Frontal cortex (tissue), 4 donors: ENCODE results near the gene RBKS. TPM values are rescaled to one million over a fixed set of nuclear protein-coding genes. Genes with fewer than 3 reads are reported as not detected.
"Not testable (repeated sequence)": the region's sequence is repeated elsewhere in the genome, so short reads cannot be mapped to it uniquely, and the experiment has no call there.

Experiments
- DNase-seq, 2 donors: peaks; one replicate each; pipeline ENCODE4 v3.0.0; 2012; ENCODE audit warnings: low spot score in 2 of 2
- FAIRE-seq: peaks from 2 replicates; lab custom pipeline; 2012; peaks lifted over from hg19 to GRCh38; lab: Jason Lieb, UNC
- total RNA-seq: library from RNA; depleted of rRNA; stranded (reverse); fragments of >200 nt; gene quantifications from one replicate; pipeline ENCODE4 v1.2.3, GENCODE V29; 2014
- donor health status: control.
- donor health status: control.
- donor health status: control.

RBKS gene
- total RNA-seq, 1 donor from 2014 or later: 3.7 TPM

- not testable (repeated sequence) for FAIRE-seq, DNase-seq
Measured at GRCh38 chr2:27881815-27882583, 8.2 kb downstream of the RBKS start.

DNA sequence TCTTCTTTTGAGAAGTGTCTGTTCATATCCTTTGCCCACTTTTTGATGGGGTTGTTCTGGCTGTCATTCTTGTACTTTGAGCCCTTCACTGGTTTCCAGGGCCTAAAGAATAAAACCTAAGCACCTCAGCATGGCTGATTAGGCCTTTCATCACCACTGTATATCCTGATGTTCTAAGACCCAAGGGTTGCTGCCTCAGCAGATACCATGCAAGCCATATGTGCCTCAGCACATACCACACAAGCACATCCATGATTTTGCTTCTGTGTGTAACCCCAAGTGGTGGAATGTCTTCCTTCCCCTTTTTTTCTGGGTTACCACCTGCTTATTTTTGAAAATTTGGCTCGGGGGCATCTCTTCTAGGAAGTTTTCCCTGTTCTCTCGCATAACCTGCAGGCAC is 11.4 kb downstream of the RBKS start:
- no peak for FAIRE-seq
- DNase-seq: no peak

GRCh38 chr2:27875089-27875881 is 14.9 kb downstream of the RBKS start:
- DNase-seq (no peak), FAIRE-seq (no peak)

DNA sequence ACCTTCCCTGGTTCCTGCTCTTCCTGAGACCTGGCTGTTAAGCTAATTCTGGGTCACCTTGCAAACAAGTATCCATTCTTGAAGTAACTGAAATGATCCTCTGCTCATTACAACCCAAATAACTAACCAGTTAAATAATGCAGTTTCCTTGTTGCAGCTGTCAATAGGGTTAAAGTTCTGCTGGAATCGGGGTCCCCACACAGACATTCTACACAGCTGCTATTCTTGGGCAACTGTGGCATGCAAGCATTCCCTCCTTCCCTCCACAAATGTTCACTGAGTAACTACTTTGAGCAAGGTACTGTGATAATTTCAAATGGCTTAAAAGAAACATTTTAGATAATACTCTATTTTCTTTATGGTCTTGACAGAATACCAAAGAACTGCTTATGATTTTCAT is 17.1 kb downstream of the RBKS start:
- no peak for DNase-seq
- FAIRE-seq: no peak

DNA sequence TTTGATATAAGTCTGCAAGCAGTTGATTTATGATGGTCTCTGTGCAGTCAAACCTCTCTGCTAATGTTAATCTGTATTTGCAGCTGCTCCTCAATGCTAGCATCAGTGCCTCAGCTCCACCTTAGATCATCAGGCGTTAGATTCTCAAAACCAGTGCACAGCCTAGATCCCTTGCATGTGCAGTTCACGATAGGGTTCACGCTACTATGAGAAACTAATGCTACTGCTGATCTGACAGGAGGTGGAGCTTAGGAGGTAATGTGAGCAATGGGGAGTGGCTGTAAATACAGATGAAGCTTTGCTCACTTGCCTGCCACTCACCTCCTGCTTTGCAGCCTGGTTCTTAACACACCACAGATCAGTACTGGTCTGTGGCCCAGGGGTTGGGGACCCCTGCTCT is 18.4 kb downstream of the RBKS start:
- DNase-seq (no peak), FAIRE-seq (no peak)

DNA sequence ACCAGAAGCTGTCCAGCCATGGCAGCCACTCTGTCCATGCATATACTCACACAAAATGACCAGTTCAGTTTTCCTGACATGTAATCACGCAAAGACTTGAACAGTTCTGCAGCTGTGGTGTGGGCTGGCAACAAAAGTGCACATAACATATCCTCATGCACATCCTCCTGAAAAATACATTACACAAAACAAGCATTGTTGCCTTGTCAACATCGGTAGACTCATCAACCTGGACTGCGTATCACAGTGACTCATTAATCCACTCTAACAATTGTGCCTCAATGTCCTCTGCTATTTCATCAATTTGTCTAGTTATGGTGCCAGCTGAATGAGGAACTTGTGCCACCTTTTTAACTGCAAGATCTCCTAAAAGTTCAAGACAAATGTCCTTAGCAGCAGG is 19.5 kb downstream of the RBKS start:
- DNase-seq: no peak
- FAIRE-seq: no peak

- DNase-seq (no peak), FAIRE-seq (no peak)
Measured at GRCh38 chr2:27869763-27870162, 20.4 kb downstream of the RBKS start.

DNA sequence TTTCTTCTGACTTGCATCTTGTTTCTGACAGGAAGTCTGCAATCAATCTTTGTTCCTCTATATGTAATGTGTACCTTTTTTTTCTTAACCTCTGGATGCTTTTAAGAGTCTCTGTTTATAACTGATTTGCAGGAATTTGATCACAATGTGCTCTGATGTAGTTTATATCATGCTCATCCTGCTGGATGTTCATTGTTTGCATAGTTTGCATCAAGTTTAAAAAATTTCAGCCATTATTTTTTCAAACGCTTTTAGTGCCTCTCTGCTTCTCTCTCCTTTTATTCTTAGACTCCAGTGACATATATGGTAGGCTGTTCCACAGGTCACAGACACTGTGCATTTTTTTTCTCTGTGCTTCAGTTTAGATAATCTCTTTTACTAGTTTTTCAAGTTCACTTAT is 23.9 kb downstream of the RBKS start:
- DNase-seq (no peak), FAIRE-seq (no peak)

GRCh38 chr2:27863955-27864354 is 26.2 kb downstream of the RBKS start:
- not testable (repeated sequence) for FAIRE-seq, DNase-seq

DNA sequence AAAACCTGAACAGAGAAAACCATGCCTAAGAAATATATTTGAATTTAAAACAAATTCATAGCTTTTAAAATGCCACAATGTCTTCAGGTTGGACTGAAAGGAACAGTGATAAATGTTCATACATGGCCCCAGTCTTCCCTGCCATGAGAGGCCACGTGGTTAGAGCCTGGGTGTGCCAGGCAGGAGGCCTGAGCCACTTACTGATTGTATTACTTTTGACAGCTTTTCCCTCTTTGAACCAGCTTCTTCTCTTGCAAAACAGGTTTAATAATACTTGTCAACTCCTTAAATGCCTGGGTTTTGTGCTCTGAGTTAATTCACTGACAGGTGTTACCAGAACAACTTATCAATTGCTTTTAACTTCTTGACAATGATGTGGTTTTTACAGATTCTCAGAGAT is 27.0 kb downstream of the RBKS start:
- FAIRE-seq (no peak), DNase-seq (no peak)

DNA sequence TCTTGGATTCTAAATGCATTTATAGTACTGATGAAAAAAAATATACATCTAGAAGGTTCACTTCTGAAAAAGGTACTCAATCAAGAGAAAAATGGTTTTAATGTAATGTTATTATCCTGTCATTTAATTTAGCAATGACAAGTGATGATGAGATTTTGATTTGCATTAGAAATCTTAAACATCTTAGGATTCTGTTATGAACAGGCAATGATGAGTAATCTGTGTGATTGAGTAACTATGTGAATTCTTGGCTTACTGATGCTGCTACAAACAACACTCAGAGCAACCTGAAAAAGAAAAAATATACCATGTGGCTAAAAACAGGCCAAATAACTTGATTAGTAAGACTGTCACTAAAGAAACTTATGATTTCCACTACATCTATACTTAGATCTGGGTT is 30.1 kb downstream of the RBKS start:
- DNase-seq (no peak), FAIRE-seq (no peak)

DNA sequence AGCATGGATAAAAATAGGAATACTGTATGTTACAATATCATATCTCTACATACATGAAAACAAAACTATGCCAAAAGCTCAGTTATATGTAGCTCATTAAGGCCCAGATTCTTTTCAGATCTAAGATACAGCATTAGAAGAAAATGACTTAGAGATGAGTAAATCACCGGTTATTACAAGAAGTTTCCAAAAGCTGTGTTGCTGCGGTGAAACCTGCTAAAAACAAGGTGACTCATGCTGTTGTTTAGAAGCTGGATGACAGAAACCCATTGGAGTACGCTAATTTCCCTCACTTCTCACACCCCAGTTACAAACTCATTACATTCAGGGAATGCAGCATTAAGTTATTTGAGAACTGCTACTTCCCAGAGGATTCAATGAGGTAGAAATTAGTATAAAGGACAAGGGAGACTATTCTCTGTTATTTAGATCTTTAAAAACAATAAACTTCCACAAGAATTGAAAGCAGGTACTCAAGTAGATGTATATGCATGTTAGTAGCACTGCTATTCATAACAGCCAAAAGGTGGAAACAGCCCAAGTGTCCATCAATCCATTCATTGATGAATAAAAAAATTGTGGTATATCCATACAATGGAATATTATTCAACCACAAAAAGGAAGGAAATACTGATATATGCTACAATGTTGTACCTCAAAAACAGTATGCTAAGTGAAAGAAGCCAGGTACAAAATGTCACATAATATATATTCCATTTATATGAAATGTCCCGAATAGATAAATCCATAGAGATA is 32.6 kb downstream of the RBKS start:
- no peak for DNase-seq
- FAIRE-seq: no peak

GRCh38 chr2:27856956-27857355 is 33.2 kb downstream of the RBKS start:
- DNase-seq (no peak), FAIRE-seq (no peak)

DNA sequence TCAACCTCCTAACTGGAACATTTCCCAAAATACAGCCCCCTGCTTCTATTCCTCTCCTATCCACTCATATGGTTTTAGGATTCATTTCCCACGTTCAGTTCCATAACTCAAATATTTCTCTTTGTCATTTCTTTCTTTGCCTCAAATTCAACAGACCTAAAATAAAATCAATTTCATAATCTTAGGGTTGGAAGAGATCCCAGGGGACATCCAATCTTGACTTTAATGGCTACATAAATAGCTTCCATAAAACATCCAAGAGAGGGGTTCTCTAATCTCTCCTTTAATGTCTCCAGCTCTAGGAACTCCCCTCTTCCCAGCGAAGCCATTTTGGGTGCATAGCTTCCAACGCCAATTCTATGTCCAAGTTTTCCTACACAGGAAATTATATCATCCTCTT is 33.8 kb downstream of the RBKS start:
- DNase-seq (no peak), FAIRE-seq (no peak)

DNA sequence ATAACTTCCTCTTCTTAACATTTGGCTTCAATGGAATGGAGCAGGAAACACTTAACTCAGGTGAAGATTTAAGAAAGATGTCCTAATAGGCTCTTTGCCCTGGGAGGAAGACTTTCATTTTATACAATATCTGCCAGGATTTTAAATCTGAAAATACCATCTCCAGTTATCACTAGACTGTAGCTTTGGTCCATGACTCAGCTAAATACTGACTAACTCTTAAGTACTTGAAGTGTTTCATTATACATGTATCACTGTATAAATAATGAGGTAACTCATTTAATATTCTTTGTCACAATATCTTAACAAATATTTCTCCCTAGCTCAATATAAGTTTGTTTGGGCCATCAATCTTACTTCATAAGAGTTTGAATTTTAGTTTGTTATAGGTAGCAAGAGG is 34.7 kb downstream of the RBKS start:
- no peak for DNase-seq
- no peak for FAIRE-seq

DNA sequence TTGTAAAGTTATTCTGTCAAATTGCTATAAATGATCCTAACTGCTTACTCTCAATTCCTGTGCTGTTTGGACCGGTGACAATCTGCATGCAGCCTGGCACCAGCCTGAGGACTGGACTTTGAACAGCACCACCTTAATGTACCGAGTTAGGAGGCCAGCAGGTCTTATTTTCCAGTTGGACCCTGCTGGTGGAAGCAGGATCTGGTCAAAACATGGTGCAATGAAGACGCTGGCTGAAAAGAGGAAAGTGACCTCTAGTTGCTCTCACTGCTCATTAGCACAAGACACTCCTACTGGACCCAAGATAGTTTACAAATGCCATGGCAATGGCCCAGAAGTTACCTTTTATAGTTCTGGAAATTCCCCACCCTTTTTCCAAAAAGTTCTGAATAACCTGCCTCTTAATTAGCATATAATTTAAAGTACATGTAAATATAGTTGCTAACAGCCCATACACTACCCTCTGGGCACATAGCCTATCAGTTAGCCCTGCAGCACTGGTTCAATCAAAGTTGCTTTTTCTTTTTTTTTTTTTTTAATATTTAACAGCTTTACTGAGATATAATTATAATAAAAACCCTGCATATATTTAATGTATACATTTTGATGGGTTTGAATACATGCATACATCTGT is 35.8 kb downstream of the RBKS start:
- DNase-seq (no peak), FAIRE-seq (no peak)

DNA sequence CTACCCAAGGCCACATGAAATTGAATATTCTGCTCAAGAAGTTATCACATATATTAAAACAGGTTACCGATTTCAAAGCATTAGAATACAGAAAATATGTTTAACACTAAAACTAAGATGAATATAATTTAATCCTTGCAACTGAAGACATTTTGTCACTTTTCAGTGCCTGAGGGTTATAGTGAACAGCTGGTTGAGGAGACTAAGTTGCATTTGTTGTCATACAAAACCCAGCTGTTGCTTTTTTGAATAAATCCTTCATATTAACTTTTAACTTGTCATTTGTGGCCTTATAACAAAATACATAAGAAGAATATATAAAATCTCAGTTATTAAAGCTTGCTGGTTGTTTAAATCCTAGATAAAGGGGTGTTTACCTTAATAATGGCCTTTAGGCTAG is 37.5 kb downstream of the RBKS start:
- FAIRE-seq (no peak), DNase-seq (no peak)

DNA sequence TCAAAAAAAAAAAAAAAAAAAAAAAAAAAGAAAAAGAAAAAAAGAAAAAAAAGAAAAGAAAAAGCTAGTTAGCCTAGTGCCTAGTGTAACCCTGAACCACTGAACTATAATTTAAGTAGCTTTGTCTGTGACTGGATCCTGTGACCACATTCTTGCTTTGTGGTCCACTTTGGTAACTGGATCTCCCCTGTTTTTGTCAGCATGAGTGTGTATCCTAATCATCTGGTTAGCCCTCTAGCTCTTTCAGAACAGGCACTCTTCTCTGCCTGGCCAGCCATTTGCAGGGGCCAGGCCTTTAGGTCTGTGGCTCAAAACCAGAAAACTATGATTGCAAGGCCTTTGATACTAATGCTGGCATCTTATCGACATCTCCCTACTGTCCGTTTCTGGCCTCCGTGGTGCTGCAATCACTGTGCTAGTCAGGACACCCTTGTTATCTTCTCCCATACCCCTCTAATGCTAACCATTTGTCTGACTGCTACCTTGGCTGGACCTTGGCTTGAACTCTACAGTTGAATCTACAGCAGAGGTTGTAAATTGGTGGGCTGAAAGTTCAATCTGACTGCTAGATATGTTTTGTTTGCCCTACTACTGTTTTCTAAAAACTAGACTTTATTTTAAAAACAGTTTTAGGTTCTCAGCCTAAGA is 40.5 kb downstream of the RBKS start:
- no peak for FAIRE-seq
- no peak for DNase-seq

GRCh38 chr2:27847333-27847732 is 42.9 kb downstream of the RBKS start:
- DNase-seq (no peak), FAIRE-seq (no peak)

- DNase-seq (no peak), FAIRE-seq (no peak)
Measured at GRCh38 chr2:27844821-27845255, 45.3 kb downstream of the RBKS start.
